Endothelial cell (in vitro differentiated cells): ENCODE data around the gene TFDP2. TPM values are rescaled to one million over a fixed set of nuclear protein-coding genes. Genes with fewer than 3 reads are reported as not detected.

Experiments
- DNase-seq: peaks from one replicate; pipeline ENCODE4 v3.0.0; 2021; ENCODE audit warnings: low spot score
- H3K27ac Mint-ChIP-seq: one replicate; pipeline ENCODE4 v1.8.0; 2021; ENCODE audit warnings: mixed read lengths, inconsistent platforms; ENCODE audit not compliant: unreplicated experiment
- H3K27me3 Mint-ChIP-seq: one replicate; pipeline ENCODE4 v1.8.0; 2021; ENCODE audit warnings: mild to moderate bottlenecking, moderate library complexity, mixed read lengths, inconsistent platforms; ENCODE audit not compliant: unreplicated experiment
- H3K36me3 Mint-ChIP-seq: one replicate; pipeline ENCODE4 v1.8.0; 2021; ENCODE audit warnings: mild to moderate bottlenecking, low read depth, mixed read lengths, inconsistent platforms; ENCODE audit not compliant: unreplicated experiment
- H3K4me1 Mint-ChIP-seq: one replicate; pipeline ENCODE4 v1.8.0; 2021; ENCODE audit warnings: mild to moderate bottlenecking, mixed read lengths, inconsistent platforms; ENCODE audit not compliant: unreplicated experiment
- H3K4me3 Mint-ChIP-seq: one replicate; pipeline ENCODE4 v1.8.0; 2021; ENCODE audit warnings: mild to moderate bottlenecking, mixed read lengths, inconsistent platforms; ENCODE audit not compliant: unreplicated experiment
- H3K9me3 Mint-ChIP-seq: one replicate; pipeline ENCODE4 v1.8.0; 2021; ENCODE audit warnings: mixed read lengths, inconsistent platforms; ENCODE audit not compliant: unreplicated experiment
- total RNA-seq: library from RNA; stranded (reverse); fragmentation: NEBNext Ultra II Directional; extraction: Animal tissue kit (Norgen Biotek cat#: 25700); gene quantifications from one replicate; pipeline ENCODE4 v1.2.1, GENCODE V29; 2021; ENCODE audit not compliant: unreplicated experiment
- TF ChIP-seq, protein P1 (sequence below): fragments of 200-600 bp; sonication (generic); IDR thresholded peaks from one replicate; pipeline ENCODE4 v1.5.0; 2021; ENCODE audit warnings: antibody characterized with exemption; ENCODE audit not compliant: unreplicated experiment

The TFDP2 gene
- total RNA-seq, 1 donor from 2014 or later, result 31.1 TPM

DNA sequence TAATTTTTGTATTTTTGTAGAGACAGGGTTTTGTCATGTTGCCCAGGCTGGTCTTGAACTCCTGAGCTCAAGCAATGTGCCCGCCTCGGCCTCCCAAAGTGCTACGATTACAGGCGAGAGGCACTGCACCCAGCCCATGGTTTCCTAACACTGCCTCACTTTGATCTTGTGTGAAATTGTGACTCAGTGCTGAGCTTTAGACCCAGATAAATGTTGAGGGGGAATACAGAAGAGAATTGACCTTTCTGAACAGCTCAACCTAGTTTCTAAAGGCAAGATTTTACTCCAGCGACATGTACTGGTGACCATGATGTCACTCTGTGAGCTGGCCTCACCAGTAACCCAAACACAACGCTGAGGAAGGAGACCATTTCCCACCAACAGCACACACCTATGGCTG, 199.4 kb downstream of the TFDP2 start:
- Mint-ChIP-seq H3K4me1 (peaks cover 2% of the 10 kb centered on the region), H3K36me3 (no peaks in the 10 kb centered on the region), H3K4me3 (no peak overlapping the region), H3K9me3 (no peaks in the 10 kb centered on the region), H3K27ac (no peak overlapping the region), H3K27me3 (no peaks in the 10 kb centered on the region)
- TF ChIP-seq, protein P1, sequence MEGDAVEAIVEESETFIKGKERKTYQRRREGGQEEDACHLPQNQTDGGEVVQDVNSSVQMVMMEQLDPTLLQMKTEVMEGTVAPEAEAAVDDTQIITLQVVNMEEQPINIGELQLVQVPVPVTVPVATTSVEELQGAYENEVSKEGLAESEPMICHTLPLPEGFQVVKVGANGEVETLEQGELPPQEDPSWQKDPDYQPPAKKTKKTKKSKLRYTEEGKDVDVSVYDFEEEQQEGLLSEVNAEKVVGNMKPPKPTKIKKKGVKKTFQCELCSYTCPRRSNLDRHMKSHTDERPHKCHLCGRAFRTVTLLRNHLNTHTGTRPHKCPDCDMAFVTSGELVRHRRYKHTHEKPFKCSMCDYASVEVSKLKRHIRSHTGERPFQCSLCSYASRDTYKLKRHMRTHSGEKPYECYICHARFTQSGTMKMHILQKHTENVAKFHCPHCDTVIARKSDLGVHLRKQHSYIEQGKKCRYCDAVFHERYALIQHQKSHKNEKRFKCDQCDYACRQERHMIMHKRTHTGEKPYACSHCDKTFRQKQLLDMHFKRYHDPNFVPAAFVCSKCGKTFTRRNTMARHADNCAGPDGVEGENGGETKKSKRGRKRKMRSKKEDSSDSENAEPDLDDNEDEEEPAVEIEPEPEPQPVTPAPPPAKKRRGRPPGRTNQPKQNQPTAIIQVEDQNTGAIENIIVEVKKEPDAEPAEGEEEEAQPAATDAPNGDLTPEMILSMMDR, result no peak
- no peak for DNase-seq

DNA sequence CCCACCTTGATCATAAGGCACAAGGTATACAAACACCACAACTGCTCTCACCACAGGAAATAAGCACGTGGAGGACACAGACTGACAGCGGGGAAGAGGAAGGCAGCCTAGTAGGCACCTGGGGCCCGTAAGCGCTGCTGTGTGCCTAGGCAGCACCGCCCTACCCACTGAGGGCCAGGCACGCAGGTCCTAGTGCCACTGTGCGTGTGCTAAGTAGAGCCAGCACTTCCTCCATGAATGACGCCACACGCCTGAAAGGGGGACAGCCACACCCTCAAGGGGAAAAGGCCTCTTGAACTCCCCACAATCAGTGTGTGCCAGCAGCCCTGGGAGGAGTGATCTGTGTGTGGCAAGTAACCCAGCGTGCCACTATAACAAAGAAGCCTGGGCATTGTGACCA, 199.9 kb downstream of the TFDP2 start:
- no peak for DNase-seq
- Mint-ChIP-seq H3K27ac (no peak overlapping the region), H3K4me1 (peaks cover 2% of the 10 kb centered on the region), H3K36me3 (no peaks in the 10 kb centered on the region), H3K4me3 (no peak overlapping the region), H3K9me3 (no peaks in the 10 kb centered on the region), H3K27me3 (no peaks in the 10 kb centered on the region)
- TF ChIP-seq, protein P1, result no peak

DNA sequence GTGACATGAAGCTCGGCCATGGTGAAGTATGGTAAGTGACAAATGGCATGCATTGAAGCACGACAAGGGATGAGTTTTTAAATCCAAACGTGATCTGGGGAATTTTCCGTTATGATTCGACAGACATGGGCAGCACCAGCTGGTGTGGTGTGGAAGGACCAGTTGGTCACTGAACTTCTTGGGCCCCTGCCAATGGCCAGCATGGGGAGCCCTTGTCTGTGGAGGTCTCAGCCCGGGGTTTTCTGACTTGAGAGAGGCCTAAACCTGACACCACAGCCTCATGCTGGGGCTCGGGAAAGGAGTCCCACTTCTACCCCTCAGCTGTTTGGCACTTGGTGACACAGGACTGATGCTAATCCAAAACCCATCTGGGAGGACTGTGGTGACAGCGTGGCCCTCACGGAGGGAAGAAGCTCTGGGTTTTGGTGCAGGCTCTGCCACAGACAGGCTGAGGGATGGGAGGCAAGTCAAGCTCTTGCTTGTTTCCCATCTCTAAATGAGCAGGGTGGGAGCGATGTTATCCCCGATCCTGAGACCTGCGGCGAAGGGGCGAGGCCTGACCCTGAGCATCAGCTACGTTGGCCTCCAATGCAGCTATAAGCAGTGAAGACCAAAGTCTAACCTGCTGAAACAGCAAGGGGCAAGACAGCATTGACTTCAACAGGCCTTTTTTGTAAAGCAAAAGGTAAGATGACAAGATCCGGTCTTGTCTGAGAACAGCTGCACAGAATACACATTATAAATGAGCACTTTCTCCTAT, 203.4 kb downstream of the TFDP2 start:
- Mint-ChIP-seq H3K27me3 (no peaks in the 10 kb centered on the region), H3K27ac (no peak overlapping the region), H3K4me1 (peaks cover 10% of the 10 kb centered on the region), H3K36me3 (no peaks in the 10 kb centered on the region), H3K9me3 (no peaks in the 10 kb centered on the region), H3K4me3 (no peak overlapping the region)
- no peak for DNase-seq
- TF ChIP-seq, protein P1, result no peak

DNA sequence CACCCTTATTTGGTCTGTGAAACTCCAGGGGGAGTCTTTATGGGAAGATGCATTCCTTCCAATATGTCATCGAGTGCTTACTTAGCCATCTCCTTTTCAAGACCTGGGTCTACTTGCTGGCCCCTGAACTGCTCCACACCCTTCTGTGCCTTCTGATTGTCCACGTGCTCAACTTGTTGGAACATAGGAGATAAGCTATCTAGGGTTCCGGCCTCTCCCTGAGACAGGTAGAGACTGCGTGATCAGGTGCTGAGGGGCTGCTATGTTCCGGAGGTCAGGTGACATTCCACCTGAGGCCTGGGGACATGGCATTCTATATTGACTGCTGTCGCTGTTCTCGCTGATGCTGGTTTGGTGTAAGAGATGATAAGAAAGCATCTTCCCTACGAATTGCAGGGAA, 207.3 kb downstream of the TFDP2 start:
- Mint-ChIP-seq H3K27me3 (no peaks in the 10 kb centered on the region), H3K4me1 (peaks cover 19% of the 10 kb centered on the region), H3K9me3 (no peaks in the 10 kb centered on the region), H3K36me3 (no peaks in the 10 kb centered on the region), H3K27ac (no peak overlapping the region), H3K4me3 (no peak overlapping the region)
- no peak for DNase-seq
- TF ChIP-seq, protein P1, result no peak

DNA sequence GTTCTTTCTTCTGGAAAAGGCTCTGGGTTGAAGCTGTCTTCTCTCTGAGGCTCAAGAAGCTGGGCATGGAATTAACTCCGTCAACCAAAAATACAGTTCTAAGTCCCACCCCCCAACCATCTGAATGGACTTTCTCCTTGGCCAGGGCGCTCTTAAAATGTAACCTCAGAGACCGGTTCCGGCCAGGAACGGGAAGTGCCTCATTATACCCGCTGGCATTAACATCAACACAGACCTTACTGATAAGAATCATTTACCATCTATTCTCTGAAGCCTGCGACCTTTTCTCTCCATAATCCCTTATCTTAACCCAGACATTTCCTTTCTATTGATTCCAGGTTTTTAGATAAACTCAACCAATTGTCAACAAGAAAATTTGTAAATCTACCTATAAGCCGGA, 208.3 kb downstream of the TFDP2 start:
- Mint-ChIP-seq H3K9me3 (no peaks in the 10 kb centered on the region), H3K36me3 (no peaks in the 10 kb centered on the region), H3K4me3 (no peak overlapping the region), H3K27me3 (no peaks in the 10 kb centered on the region), H3K27ac (no peak overlapping the region), H3K4me1 (peaks cover 19% of the 10 kb centered on the region)
- DNase-seq, result no peak
- TF ChIP-seq, protein P1, result no peak
